Measurements from ENCODE around the gene DIS3. TPM values are rescaled to one million over a fixed set of nuclear protein-coding genes. Genes with fewer than 3 reads are reported as not detected.

The DIS3 gene
- total and polyA plus RNA-seq, 2 of the 13 experiments (the other 11 are each of a cell fraction or from before 2014, with no cell fraction given) = 13.2 to 35.0 TPM

DNA sequence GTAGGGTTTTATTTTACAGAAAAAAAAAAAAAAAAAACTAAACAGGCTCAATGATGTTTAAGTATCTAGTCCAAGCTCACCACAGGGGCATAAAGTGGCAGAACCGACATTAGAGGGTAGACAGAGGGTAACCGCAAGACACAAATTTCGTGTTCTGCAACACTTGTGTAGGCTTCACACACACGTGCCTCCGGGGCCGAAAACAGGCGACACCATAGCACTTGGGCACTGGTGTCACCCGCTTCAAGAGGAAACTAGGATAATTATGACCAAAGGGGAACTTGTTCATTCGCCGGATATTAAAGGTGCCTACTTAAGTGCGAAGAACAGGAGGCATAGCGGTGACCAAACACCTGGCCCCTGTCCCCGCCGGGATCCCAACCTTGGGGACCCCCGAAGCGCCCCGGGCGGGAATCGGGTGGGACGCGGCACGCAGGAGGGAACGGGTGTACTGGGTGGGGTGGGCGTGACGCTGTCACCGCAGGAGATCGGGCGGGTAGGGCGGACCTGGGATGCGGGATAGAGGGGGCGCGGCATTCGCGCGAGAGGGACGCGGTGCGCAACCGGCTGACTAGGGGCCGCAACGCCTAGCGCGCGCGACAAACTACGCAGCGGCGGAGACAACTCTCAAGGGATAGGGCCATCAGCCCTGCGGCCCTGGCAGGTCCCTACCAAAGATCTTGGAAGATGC is 54.8 kb downstream of the DIS3 start (continued):
- TF ChIP-seq ZNF577 (CRISPR knock-in tag; IDR thresholded peaks at IDR 0.05; ENCODE audit: borderline replicate concordance, low read depth) = no peak
- TF ChIP-seq HNRNPH1 (optimal IDR thresholded peaks at IDR 0.05; ENCODE audit: low read depth, low read length) = no peak
- TF ChIP-seq, protein P1, sequence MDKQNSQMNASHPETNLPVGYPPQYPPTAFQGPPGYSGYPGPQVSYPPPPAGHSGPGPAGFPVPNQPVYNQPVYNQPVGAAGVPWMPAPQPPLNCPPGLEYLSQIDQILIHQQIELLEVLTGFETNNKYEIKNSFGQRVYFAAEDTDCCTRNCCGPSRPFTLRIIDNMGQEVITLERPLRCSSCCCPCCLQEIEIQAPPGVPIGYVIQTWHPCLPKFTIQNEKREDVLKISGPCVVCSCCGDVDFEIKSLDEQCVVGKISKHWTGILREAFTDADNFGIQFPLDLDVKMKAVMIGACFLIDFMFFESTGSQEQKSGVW (CRISPR knock-in tag; IDR thresholded peaks at IDR 0.05; ENCODE audit: borderline replicate concordance) = 0 out of 2 replicates have a peak, but pooled peaks have one; percentile 83
- TF ChIP-seq AGO1 (IDR thresholded peaks at IDR 0.05; ENCODE audit: low read depth, low read length, poor library complexity, severe bottlenecking) = peak; percentile 14
- TF ChIP-seq ZBTB1 (CRISPR knock-in tag; IDR thresholded peaks at IDR 0.05; ENCODE audit: borderline replicate concordance) = 0 out of 2 replicates have a peak, but pooled peaks have one; percentile 71
- no peak for TF ChIP-seq ZNF142 (CRISPR knock-in tag; IDR thresholded peaks at IDR 0.05)
- TF ChIP-seq ZNF224 (CRISPR knock-in tag; IDR thresholded peaks at IDR 0.05) = no peak
- TF ChIP-seq MAX (IDR thresholded peaks at IDR 0.05) = peak; percentile 32; the same call in 1 of the 2 replicates
- TF ChIP-seq ZNF337 (CRISPR knock-in tag; IDR thresholded peaks at IDR 0.05; ENCODE audit: borderline replicate concordance, low read depth) = no peak
- TF ChIP-seq FIP1L1 (IDR thresholded peaks at IDR 0.05; ENCODE audit: borderline replicate concordance, insufficient read depth, low read depth, low read length) = no peak
- TF ChIP-seq TOPORS (CRISPR knock-in tag; IDR thresholded peaks at IDR 0.05) = no peak
- TF ChIP-seq ZNF292 (CRISPR knock-in tag; IDR thresholded peaks at IDR 0.05; ENCODE audit: borderline replicate concordance, low read depth) = 0 out of 2 replicates have a peak, but pooled peaks have one; percentile 13
- TF ChIP-seq CENPX (CRISPR knock-in tag; IDR thresholded peaks at IDR 0.05) = no peak
- no peak for TF ChIP-seq SNRNP70 (IDR thresholded peaks at IDR 0.05; ENCODE audit: low read depth, low read length)
- TF ChIP-seq, protein P2, sequence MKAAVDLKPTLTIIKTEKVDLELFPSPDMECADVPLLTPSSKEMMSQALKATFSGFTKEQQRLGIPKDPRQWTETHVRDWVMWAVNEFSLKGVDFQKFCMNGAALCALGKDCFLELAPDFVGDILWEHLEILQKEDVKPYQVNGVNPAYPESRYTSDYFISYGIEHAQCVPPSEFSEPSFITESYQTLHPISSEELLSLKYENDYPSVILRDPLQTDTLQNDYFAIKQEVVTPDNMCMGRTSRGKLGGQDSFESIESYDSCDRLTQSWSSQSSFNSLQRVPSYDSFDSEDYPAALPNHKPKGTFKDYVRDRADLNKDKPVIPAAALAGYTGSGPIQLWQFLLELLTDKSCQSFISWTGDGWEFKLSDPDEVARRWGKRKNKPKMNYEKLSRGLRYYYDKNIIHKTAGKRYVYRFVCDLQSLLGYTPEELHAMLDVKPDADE (CRISPR knock-in tag; IDR thresholded peaks at IDR 0.05) = 0 out of 2 replicates have a peak, but pooled peaks have one; percentile 21
- no peak for TF ChIP-seq SOX13 (IDR thresholded peaks at IDR 0.05)
- TF ChIP-seq SOX13 (CRISPR knock-in tag; conservative IDR thresholded peaks at IDR 0.05 in 1 of 2, IDR thresholded peaks at IDR 0.05 in 1 of 2) = no peak
- TF ChIP-seq KDM2A (CRISPR knock-in tag; IDR thresholded peaks at IDR 0.05; ENCODE audit: borderline replicate concordance, low read depth) = no peak
- no peak for TF ChIP-seq ZNF790 (CRISPR knock-in tag; IDR thresholded peaks at IDR 0.05; ENCODE audit: borderline replicate concordance)
- TF ChIP-seq, protein P3, sequence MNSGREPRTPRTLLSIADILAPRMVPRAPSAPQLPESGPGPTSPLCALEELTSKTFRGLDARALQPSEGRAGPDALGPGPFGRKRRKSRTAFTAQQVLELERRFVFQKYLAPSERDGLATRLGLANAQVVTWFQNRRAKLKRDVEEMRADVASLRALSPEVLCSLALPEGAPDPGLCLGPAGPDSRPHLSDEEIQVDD (CRISPR knock-in tag; IDR thresholded peaks at IDR 0.05; ENCODE audit: borderline replicate concordance) = no peak

Data from HepG2 (cell line).